Mononuclear cell (primary cell): ENCODE results near the gene MEIS1. TPM values are rescaled to one million over a fixed set of nuclear protein-coding genes. Genes with fewer than 3 reads are reported as not detected.

Source experiments
- H3K27me3 ChIP-seq: 2 replicates; pipeline ENCODE4 v1.6.0; 2011; ENCODE audit warnings: low read length, control low read depth; ENCODE audit not compliant: insufficient read depth
- H3K4me1 ChIP-seq: 2 replicates; pipeline ENCODE4 v1.5.1; 2011; ENCODE audit warnings: mild to moderate bottlenecking, low read length, control low read depth; ENCODE audit not compliant: insufficient read depth
- H3K4me3 ChIP-seq: 2 replicates; pipeline ENCODE4 v1.5.1; 2011; ENCODE audit warnings: mild to moderate bottlenecking, low read length, moderate library complexity
- H3K9me3 ChIP-seq: 2 replicates; pipeline ENCODE4 v1.5.1; 2011; ENCODE audit warnings: low read depth, mild to moderate bottlenecking, control low read depth, low read length
- total RNA-seq: library from RNA; depleted of rRNA; stranded (reverse); fragments of >200 nt; gene quantifications from one replicate; pipeline ENCODE4 v1.2.3, GENCODE V29; 2012

The MEIS1 gene
- total RNA-seq, 1 donor = 4.9 TPM

GRCh38 chr2:66490588-66491001 is 55.7 kb downstream of the MEIS1 start:
- H3K4me1 ChIP-seq = no peaks in the 10 kb centered on the region
- H3K9me3 ChIP-seq = no peaks in the 10 kb centered on the region
- no peaks in the 10 kb centered on the region for H3K27me3 ChIP-seq
- H3K4me3 ChIP-seq = no peak overlapping the region

- H3K4me3 ChIP-seq = no peak overlapping the region
- H3K4me1 ChIP-seq = no peaks in the 10 kb centered on the region
- H3K9me3 ChIP-seq = no peaks in the 10 kb centered on the region
- no peaks in the 10 kb centered on the region for H3K27me3 ChIP-seq
These were observed 59.8 kb downstream of the MEIS1 start for GRCh38 chr2:66494708-66495107.

- no peaks in the 10 kb centered on the region for H3K27me3 ChIP-seq
- no peak overlapping the region for H3K4me3 ChIP-seq
- no peaks in the 10 kb centered on the region for H3K9me3 ChIP-seq
- H3K4me1 ChIP-seq = no peaks in the 10 kb centered on the region
These were observed 61.1 kb downstream of the MEIS1 start for GRCh38 chr2:66495788-66496640.

- Histone ChIP-seq H3K9me3 (no peaks in the 10 kb centered on the region), H3K27me3 (no peaks in the 10 kb centered on the region), H3K4me3 (no peak overlapping the region), H3K4me1 (no peaks in the 10 kb centered on the region)
These were observed 61.9 kb downstream of the MEIS1 start for GRCh38 chr2:66496670-66497420.

GRCh38 chr2:66497431-66498288 is 62.7 kb downstream of the MEIS1 start:
- no peaks in the 10 kb centered on the region for H3K4me1 ChIP-seq
- no peaks in the 10 kb centered on the region for H3K9me3 ChIP-seq
- H3K27me3 ChIP-seq = no peaks in the 10 kb centered on the region
- no peak overlapping the region for H3K4me3 ChIP-seq

GRCh38 chr2:66498289-66498975 is 63.5 kb downstream of the MEIS1 start:
- no peaks in the 10 kb centered on the region for H3K4me1 ChIP-seq
- no peaks in the 10 kb centered on the region for H3K27me3 ChIP-seq
- no peaks in the 10 kb centered on the region for H3K9me3 ChIP-seq
- no peak overlapping the region for H3K4me3 ChIP-seq

GRCh38 chr2:66501267-66501666 is 66.3 kb downstream of the MEIS1 start:
- Histone ChIP-seq H3K4me3 (no peak overlapping the region), H3K27me3 (no peaks in the 10 kb centered on the region), H3K9me3 (no peaks in the 10 kb centered on the region), H3K4me1 (no peaks in the 10 kb centered on the region)

GRCh38 chr2:66506265-66506664 is 71.3 kb downstream of the MEIS1 start:
- H3K27me3 ChIP-seq = no peaks in the 10 kb centered on the region
- H3K4me1 ChIP-seq = no peaks in the 10 kb centered on the region
- H3K4me3 ChIP-seq = no peak overlapping the region
- no peaks in the 10 kb centered on the region for H3K9me3 ChIP-seq

- Histone ChIP-seq H3K4me3 (no peak overlapping the region), H3K27me3 (no peaks in the 10 kb centered on the region), H3K4me1 (no peaks in the 10 kb centered on the region), H3K9me3 (no peaks in the 10 kb centered on the region)
These were observed 72.8 kb downstream of the MEIS1 start for GRCh38 chr2:66507673-66508201.

- no peaks in the 10 kb centered on the region for H3K9me3 ChIP-seq
- no peaks in the 10 kb centered on the region for H3K4me1 ChIP-seq
- no peaks in the 10 kb centered on the region for H3K27me3 ChIP-seq
- H3K4me3 ChIP-seq = no peak overlapping the region
These were observed 73.7 kb downstream of the MEIS1 start for GRCh38 chr2:66508484-66509071.

GRCh38 chr2:66509326-66509811 is 74.4 kb downstream of the MEIS1 start:
- H3K4me3 ChIP-seq = no peak overlapping the region
- H3K27me3 ChIP-seq = no peaks in the 10 kb centered on the region
- H3K4me1 ChIP-seq = no peaks in the 10 kb centered on the region
- no peaks in the 10 kb centered on the region for H3K9me3 ChIP-seq

- Histone ChIP-seq H3K4me3 (no peak overlapping the region), H3K27me3 (no peaks in the 10 kb centered on the region), H3K9me3 (no peaks in the 10 kb centered on the region), H3K4me1 (no peaks in the 10 kb centered on the region)
These were observed 77.7 kb downstream of the MEIS1 start for GRCh38 chr2:66512626-66513025.

GRCh38 chr2:66515743-66516142 is 80.8 kb downstream of the MEIS1 start:
- no peak overlapping the region for H3K4me3 ChIP-seq
- H3K4me1 ChIP-seq = no peaks in the 10 kb centered on the region
- no peaks in the 10 kb centered on the region for H3K9me3 ChIP-seq
- H3K27me3 ChIP-seq = no peaks in the 10 kb centered on the region

- Histone ChIP-seq H3K4me3 (no peak overlapping the region), H3K27me3 (no peaks in the 10 kb centered on the region), H3K9me3 (no peaks in the 10 kb centered on the region), H3K4me1 (no peaks in the 10 kb centered on the region)
These were observed 81.6 kb downstream of the MEIS1 start for GRCh38 chr2:66516499-66516898.
